ENCODE data around the gene AFAP1L2. TPM values are rescaled to one million over a fixed set of nuclear protein-coding genes. Genes with fewer than 3 reads are reported as not detected.

Gene AFAP1L2
- polyA plus RNA-seq, 1 donor from 2014 or later, result 0.88 TPM

GRCh38 chr10:114359953-114360345 lies 44.4 kb downstream of the AFAP1L2 start:
- H3F3A ChIP-seq (ENCODE audit: insufficient read depth, low read length, poor library complexity, severe bottlenecking), result no peaks in the 10 kb centered on the region
- H2AFZ ChIP-seq (ENCODE audit: low read depth, low read length), result no peak overlapping the region
- no peaks in the 10 kb centered on the region for H4K20me1 ChIP-seq (ENCODE audit: insufficient read depth)
- H3K4me3 ChIP-seq (ENCODE audit: low read length), result no peak overlapping the region
- H3K9ac ChIP-seq (ENCODE audit: low read length), result no peak overlapping the region
- no peak overlapping the region for H3K4me2 ChIP-seq (ENCODE audit: low read length)
- H3K9me3 ChIP-seq (ENCODE audit: low read length), result no peaks in the 10 kb centered on the region
- H3K79me2 ChIP-seq (replicated peaks; ENCODE audit: insufficient read depth, low read length), result no peaks in the 10 kb centered on the region
- H3K36me3 ChIP-seq (ENCODE audit: insufficient read depth, low read length), result no peaks in the 10 kb centered on the region
- H3K27ac ChIP-seq (ENCODE audit: low read length), result no peak overlapping the region
- H3K27me3 ChIP-seq (ENCODE audit: insufficient read depth, low read depth, low read length), result no peaks in the 10 kb centered on the region
- TF ChIP-seq POLR2AphosphoS5 (IDR thresholded peaks at IDR 0.05) (no peak), EZH2 (IDR thresholded peaks at IDR 0.05; ENCODE audit: borderline replicate concordance, insufficient read depth, low read length, poor library complexity, severe bottlenecking) (no peak), SMC3 (conservative IDR thresholded peaks at IDR 0.05; ENCODE audit: poor library complexity) (no peak), MXI1 (conservative IDR thresholded peaks at IDR 0.05; ENCODE audit: poor library complexity, severe bottlenecking) (no peak), CTCF (IDR thresholded peaks at IDR 0.05; ENCODE audit: poor library complexity, severe bottlenecking) (no peak), TAF1 (IDR thresholded peaks at IDR 0.05; ENCODE audit: low read depth) (no peak), EP300 (conservative IDR thresholded peaks at IDR 0.05; ENCODE audit: poor library complexity, severe bottlenecking) (no peak)
- TF ChIP-seq, protein P1, sequence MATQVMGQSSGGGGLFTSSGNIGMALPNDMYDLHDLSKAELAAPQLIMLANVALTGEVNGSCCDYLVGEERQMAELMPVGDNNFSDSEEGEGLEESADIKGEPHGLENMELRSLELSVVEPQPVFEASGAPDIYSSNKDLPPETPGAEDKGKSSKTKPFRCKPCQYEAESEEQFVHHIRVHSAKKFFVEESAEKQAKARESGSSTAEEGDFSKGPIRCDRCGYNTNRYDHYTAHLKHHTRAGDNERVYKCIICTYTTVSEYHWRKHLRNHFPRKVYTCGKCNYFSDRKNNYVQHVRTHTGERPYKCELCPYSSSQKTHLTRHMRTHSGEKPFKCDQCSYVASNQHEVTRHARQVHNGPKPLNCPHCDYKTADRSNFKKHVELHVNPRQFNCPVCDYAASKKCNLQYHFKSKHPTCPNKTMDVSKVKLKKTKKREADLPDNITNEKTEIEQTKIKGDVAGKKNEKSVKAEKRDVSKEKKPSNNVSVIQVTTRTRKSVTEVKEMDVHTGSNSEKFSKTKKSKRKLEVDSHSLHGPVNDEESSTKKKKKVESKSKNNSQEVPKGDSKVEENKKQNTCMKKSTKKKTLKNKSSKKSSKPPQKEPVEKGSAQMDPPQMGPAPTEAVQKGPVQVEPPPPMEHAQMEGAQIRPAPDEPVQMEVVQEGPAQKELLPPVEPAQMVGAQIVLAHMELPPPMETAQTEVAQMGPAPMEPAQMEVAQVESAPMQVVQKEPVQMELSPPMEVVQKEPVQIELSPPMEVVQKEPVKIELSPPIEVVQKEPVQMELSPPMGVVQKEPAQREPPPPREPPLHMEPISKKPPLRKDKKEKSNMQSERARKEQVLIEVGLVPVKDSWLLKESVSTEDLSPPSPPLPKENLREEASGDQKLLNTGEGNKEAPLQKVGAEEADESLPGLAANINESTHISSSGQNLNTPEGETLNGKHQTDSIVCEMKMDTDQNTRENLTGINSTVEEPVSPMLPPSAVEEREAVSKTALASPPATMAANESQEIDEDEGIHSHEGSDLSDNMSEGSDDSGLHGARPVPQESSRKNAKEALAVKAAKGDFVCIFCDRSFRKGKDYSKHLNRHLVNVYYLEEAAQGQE (IDR thresholded peaks at IDR 0.05; ENCODE audit: borderline replicate concordance), result no peak
- H3K9me2 ChIP-seq (ENCODE audit: insufficient read depth, low read length), result no peaks in the 10 kb centered on the region

- TF ChIP-seq RAD21 (conservative IDR thresholded peaks at IDR 0.05) (no peak), POLR2AphosphoS5 (IDR thresholded peaks at IDR 0.05) (no peak), TAF1 (IDR thresholded peaks at IDR 0.05; ENCODE audit: low read depth) (no peak), EZH2 (IDR thresholded peaks at IDR 0.05; ENCODE audit: borderline replicate concordance, insufficient read depth, low read length, poor library complexity, severe bottlenecking) (no peak), EP300 (conservative IDR thresholded peaks at IDR 0.05; ENCODE audit: poor library complexity, severe bottlenecking) (no peak), CTCF (IDR thresholded peaks at IDR 0.05; ENCODE audit: poor library complexity, severe bottlenecking) (no peak), SMC3 (conservative IDR thresholded peaks at IDR 0.05; ENCODE audit: poor library complexity) (no peak), MXI1 (conservative IDR thresholded peaks at IDR 0.05; ENCODE audit: poor library complexity, severe bottlenecking) (no peak)
- TF ChIP-seq, protein P1 (IDR thresholded peaks at IDR 0.05; ENCODE audit: borderline replicate concordance), result no peak
- Histone ChIP-seq H3K9me2 (ENCODE audit: insufficient read depth, low read length) (no peaks in the 10 kb centered on the region), H3K27ac (ENCODE audit: low read length) (no peak overlapping the region), H3K27me3 (ENCODE audit: insufficient read depth, low read depth, low read length) (no peaks in the 10 kb centered on the region), H3K9me3 (ENCODE audit: low read length) (no peaks in the 10 kb centered on the region), H3K36me3 (ENCODE audit: insufficient read depth, low read length) (no peaks in the 10 kb centered on the region), H3K4me2 (ENCODE audit: low read length) (no peak overlapping the region), H2AFZ (ENCODE audit: low read depth, low read length) (no peak overlapping the region), H3K79me2 (replicated peaks; ENCODE audit: insufficient read depth, low read length) (no peaks in the 10 kb centered on the region), H3F3A (ENCODE audit: insufficient read depth, low read length, poor library complexity, severe bottlenecking) (no peaks in the 10 kb centered on the region), H3K9ac (ENCODE audit: low read length) (no peak overlapping the region), H4K20me1 (ENCODE audit: insufficient read depth) (no peaks in the 10 kb centered on the region), H3K4me3 (ENCODE audit: low read length) (no peak overlapping the region)
These were observed 45.0 kb downstream of the AFAP1L2 start for GRCh38 chr10:114359041-114359952.

Data from neural cell (in vitro differentiated cells).